ENCODE data around the gene DEPP1. TPM values are rescaled to one million over a fixed set of nuclear protein-coding genes. Genes with fewer than 3 reads are reported as not detected.

DEPP1 gene
- total RNA-seq, 1 experiment from 2014 or later, result 3.8 TPM

DNA sequence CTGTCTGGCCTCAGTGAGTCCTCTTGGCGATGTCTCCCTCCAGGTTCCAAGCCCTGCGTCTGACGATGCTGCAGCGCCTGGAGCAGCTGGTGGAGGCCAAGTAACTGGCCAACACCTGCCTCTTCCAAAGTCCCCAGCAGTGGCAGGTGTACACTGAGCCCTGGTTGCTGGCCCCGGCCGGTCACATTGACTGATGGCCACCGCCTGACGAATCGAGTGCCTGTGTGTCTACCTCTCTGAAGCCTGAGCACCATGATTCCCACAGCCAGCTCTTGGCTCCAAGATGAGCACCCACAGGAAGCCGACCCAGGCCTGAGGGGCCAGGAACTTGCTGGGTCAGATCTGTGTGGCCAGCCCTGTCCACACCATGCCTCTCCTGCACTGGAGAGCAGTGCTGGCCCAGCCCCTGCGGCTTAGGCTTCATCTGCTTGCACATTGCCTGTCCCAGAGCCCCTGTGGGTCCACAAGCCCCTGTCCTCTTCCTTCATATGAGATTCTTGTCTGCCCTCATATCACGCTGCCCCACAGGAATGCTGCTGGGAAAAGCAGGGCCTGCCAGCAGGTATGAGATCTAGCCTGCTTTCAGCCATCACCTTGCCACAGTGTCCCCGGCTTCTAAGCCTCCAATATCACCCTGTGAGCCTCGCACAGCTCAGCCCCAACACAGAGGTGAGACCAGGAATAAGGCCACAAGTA, 14.8 kb upstream of the DEPP1 start:
- no peak for DNase-seq (ENCODE audit: low read depth, low spot score)
- Histone ChIP-seq H3K27ac (ENCODE audit: low read depth, low read length) (no peak overlapping the region), H3K9me2 (ENCODE audit: insufficient read depth) (no peaks in the 10 kb centered on the region), H3K79me2 (ENCODE audit: insufficient read depth, low read length) (no peaks in the 10 kb centered on the region), H4K20me1 (ENCODE audit: insufficient read depth) (no peaks in the 10 kb centered on the region), H3K4me3 (replicated peaks in 1 of 2; ENCODE audit: low read depth in 1 of 2, low read length in 2 of 2) (no peak overlapping the region), H3K27me3 (ENCODE audit: insufficient read depth, low read length) (no peaks in the 10 kb centered on the region), H2AFZ (ENCODE audit: low read depth, low read length, poor library complexity, severe bottlenecking) (no peak overlapping the region), H3K36me3 (ENCODE audit: control insufficient read depth in 1 of 2, insufficient read depth in 2 of 2, low read length in 2 of 2) (no peaks in the 10 kb centered on the region), H3K9ac (ENCODE audit: low read length) (no peak overlapping the region), H3K9me3 (ENCODE audit: control insufficient read depth in 1 of 2, insufficient read depth in 1 of 2, low read depth in 1 of 2, low read length in 2 of 2) (no peaks in the 10 kb centered on the region), H3K4me2 (ENCODE audit: low read length) (no peak overlapping the region), H3K4me1 (ENCODE audit: control insufficient read depth in 1 of 2, insufficient read depth in 2 of 2, low read length in 2 of 2) (no peaks in the 10 kb centered on the region)
- CTCF ChIA-PET, result no interaction called here
- intact Hi-C loops (cut with micrococcal nuclease), result no loop called here
- TF ChIP-seq JUND (IDR thresholded peaks at IDR 0.05) (no peak), CEBPB (IDR thresholded peaks at IDR 0.05; ENCODE audit: low read depth) (no peak), SIN3A (IDR thresholded peaks at IDR 0.05; ENCODE audit: low read depth) (no peak), SRF (IDR thresholded peaks at IDR 0.05; ENCODE audit: low read depth) (no peak), CBX3 (IDR thresholded peaks at IDR 0.05; ENCODE audit: low read depth) (no peak), POLR2AphosphoS5 (IDR thresholded peaks at IDR 0.05; ENCODE audit: low read depth, low read length) (no peak), EZH2phosphoT487 (IDR thresholded peaks at IDR 0.05; ENCODE audit: borderline replicate concordance) (no peak), ZNF274 (IDR thresholded peaks at IDR 0.05; ENCODE audit: low read depth, low read length) (no peak), EGR1 (IDR thresholded peaks at IDR 0.05; ENCODE audit: low read depth) (no peak), TCF7L2 (IDR thresholded peaks at IDR 0.05; ENCODE audit: borderline replicate concordance, extremely low read depth, insufficient read depth, insufficient read length) (no peak), EZH2 (IDR thresholded peaks at IDR 0.05) (no peak), SP1 (IDR thresholded peaks at IDR 0.05; ENCODE audit: low read depth) (no peak), FOSL1 (IDR thresholded peaks at IDR 0.05; ENCODE audit: low read depth) (no peak), YY1 (IDR thresholded peaks at IDR 0.05; ENCODE audit: extremely low read depth, insufficient replicate concordance, low read depth, low read length) (no peak), POLR2A (IDR thresholded peaks at IDR 0.05; ENCODE audit: borderline replicate concordance, extremely low read depth, insufficient read depth, insufficient read length) (no peak), RAD21 (IDR thresholded peaks at IDR 0.05; ENCODE audit: low read depth) (no peak)
- TF ChIP-seq, protein P1, sequence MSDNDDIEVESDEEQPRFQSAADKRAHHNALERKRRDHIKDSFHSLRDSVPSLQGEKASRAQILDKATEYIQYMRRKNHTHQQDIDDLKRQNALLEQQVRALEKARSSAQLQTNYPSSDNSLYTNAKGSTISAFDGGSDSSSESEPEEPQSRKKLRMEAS (IDR thresholded peaks at IDR 0.05), result no peak
- TF ChIP-seq, protein P2, sequence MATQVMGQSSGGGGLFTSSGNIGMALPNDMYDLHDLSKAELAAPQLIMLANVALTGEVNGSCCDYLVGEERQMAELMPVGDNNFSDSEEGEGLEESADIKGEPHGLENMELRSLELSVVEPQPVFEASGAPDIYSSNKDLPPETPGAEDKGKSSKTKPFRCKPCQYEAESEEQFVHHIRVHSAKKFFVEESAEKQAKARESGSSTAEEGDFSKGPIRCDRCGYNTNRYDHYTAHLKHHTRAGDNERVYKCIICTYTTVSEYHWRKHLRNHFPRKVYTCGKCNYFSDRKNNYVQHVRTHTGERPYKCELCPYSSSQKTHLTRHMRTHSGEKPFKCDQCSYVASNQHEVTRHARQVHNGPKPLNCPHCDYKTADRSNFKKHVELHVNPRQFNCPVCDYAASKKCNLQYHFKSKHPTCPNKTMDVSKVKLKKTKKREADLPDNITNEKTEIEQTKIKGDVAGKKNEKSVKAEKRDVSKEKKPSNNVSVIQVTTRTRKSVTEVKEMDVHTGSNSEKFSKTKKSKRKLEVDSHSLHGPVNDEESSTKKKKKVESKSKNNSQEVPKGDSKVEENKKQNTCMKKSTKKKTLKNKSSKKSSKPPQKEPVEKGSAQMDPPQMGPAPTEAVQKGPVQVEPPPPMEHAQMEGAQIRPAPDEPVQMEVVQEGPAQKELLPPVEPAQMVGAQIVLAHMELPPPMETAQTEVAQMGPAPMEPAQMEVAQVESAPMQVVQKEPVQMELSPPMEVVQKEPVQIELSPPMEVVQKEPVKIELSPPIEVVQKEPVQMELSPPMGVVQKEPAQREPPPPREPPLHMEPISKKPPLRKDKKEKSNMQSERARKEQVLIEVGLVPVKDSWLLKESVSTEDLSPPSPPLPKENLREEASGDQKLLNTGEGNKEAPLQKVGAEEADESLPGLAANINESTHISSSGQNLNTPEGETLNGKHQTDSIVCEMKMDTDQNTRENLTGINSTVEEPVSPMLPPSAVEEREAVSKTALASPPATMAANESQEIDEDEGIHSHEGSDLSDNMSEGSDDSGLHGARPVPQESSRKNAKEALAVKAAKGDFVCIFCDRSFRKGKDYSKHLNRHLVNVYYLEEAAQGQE (IDR thresholded peaks at IDR 0.05; ENCODE audit: low read depth), result no peak
- TF ChIP-seq, protein P3, sequence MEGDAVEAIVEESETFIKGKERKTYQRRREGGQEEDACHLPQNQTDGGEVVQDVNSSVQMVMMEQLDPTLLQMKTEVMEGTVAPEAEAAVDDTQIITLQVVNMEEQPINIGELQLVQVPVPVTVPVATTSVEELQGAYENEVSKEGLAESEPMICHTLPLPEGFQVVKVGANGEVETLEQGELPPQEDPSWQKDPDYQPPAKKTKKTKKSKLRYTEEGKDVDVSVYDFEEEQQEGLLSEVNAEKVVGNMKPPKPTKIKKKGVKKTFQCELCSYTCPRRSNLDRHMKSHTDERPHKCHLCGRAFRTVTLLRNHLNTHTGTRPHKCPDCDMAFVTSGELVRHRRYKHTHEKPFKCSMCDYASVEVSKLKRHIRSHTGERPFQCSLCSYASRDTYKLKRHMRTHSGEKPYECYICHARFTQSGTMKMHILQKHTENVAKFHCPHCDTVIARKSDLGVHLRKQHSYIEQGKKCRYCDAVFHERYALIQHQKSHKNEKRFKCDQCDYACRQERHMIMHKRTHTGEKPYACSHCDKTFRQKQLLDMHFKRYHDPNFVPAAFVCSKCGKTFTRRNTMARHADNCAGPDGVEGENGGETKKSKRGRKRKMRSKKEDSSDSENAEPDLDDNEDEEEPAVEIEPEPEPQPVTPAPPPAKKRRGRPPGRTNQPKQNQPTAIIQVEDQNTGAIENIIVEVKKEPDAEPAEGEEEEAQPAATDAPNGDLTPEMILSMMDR (IDR thresholded peaks at IDR 0.05 in 2 of 3, conservative IDR thresholded peaks at IDR 0.05 in 1 of 3; ENCODE audit: borderline replicate concordance in 1 of 3, insufficient read depth in 1 of 3, low read depth in 2 of 3, low read length in 2 of 3), result no peak
- TF ChIP-seq, protein P4, sequence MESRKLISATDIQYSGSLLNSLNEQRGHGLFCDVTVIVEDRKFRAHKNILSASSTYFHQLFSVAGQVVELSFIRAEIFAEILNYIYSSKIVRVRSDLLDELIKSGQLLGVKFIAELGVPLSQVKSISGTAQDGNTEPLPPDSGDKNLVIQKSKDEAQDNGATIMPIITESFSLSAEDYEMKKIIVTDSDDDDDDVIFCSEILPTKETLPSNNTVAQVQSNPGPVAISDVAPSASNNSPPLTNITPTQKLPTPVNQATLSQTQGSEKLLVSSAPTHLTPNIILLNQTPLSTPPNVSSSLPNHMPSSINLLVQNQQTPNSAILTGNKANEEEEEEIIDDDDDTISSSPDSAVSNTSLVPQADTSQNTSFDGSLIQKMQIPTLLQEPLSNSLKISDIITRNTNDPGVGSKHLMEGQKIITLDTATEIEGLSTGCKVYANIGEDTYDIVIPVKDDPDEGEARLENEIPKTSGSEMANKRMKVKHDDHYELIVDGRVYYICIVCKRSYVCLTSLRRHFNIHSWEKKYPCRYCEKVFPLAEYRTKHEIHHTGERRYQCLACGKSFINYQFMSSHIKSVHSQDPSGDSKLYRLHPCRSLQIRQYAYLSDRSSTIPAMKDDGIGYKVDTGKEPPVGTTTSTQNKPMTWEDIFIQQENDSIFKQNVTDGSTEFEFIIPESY (IDR thresholded peaks at IDR 0.05; ENCODE audit: extremely low read depth, insufficient replicate concordance, low read length), result no peak
- RAD21 ChIA-PET (ENCODE audit: low non-redundant PET in 1 of 2, low total read pairs in 2 of 2, uncharacterized antibody in 2 of 2, unreplicated experiment in 2 of 2), result no interaction called here
- POLR2A ChIA-PET, result interaction anchor here (0.9 to 2.0 kb wide), 2 partner anchors 15 to 18 kb away, joined by 4 to 6 read pairs; partner anchors contain the start of gene DEPP1
- ATAC-seq, result no peak
- BruUV-seq (replicated peaks), result no TSS peak
